K562 (cell line): ENCODE results near the gene BMP6. TPM values are rescaled to one million over a fixed set of nuclear protein-coding genes. Genes with fewer than 3 reads are reported as not detected.

Source experiments
- CCNT2 ChIP-seq: IDR thresholded peaks from 2 replicates; pipeline ENCODE4 v1.6.1; 2011; ENCODE audit warnings: borderline replicate concordance, low read depth, mild to moderate bottlenecking, moderate library complexity, mixed read lengths, low read length; ENCODE audit not compliant: insufficient read length; ENCODE audit errors: extremely low read depth
- DACH1 ChIP-seq: fragments of 450-650 bp; IDR thresholded peaks from 2 replicates; pipeline ENCODE4 v1.6.1; 2018; ENCODE audit not compliant: partially characterized antibody
- E2F3 ChIP-seq: fragments of 250-450 bp; sonication (Bioruptor Pico); IDR thresholded peaks from 2 replicates; pipeline ENCODE4 v1.4.0; 2020; ENCODE audit warnings: mild to moderate bottlenecking
- HDAC2 ChIP-seq: fragments of 450-650 bp; IDR thresholded peaks from 2 replicates; pipeline ENCODE4 v1.6.1; 2016; ENCODE audit warnings: mild to moderate bottlenecking
- HMG20B ChIP-seq: fragments of 250-450 bp; sonication (Bioruptor Pico); IDR thresholded peaks from 2 replicates; pipeline ENCODE4 v1.5.0; 2021; ENCODE audit warnings: mild to moderate bottlenecking
- ILF3 ChIP-seq: fragments of 450-650 bp; IDR thresholded peaks from 2 replicates; pipeline ENCODE4 v1.6.1; 2018; ENCODE audit warnings: antibody characterized with exemption, mild to moderate bottlenecking, moderate library complexity, borderline replicate concordance
- KLF16 ChIP-seq: IDR thresholded peaks from 2 replicates; pipeline ENCODE4 v1.6.1; 2016; ENCODE audit warnings: antibody characterized with exemption
- MECOM ChIP-seq: fragments of 250-450 bp; sonication (Bioruptor Pico); IDR thresholded peaks from 2 replicates; pipeline ENCODE4 v1.8.0; 2022; ENCODE audit warnings: inconsistent platforms
- PHTF2 ChIP-seq: fragments of 250-450 bp; sonication (Bioruptor Pico); IDR thresholded peaks from 2 replicates; pipeline ENCODE4 v1.5.0; 2021; ENCODE audit warnings: mild to moderate bottlenecking
- RFX7 ChIP-seq: fragments of 250-450 bp; sonication (Bioruptor Pico); IDR thresholded peaks from 2 replicates; pipeline ENCODE4 v1.5.1; 2021; ENCODE audit warnings: mild to moderate bottlenecking
- SLC30A9 ChIP-seq: fragments of 250-450 bp; sonication (Bioruptor Pico); IDR thresholded peaks from 2 replicates; pipeline ENCODE4 v1.8.0; 2022; ENCODE audit warnings: mild to moderate bottlenecking, moderate library complexity
- SMARCA4 ChIP-seq: fragments of 450-650 bp; IDR thresholded peaks from 2 replicates; pipeline ENCODE4 v1.6.1; 2016
- ZNF507 ChIP-seq: conservative IDR thresholded peaks from 2 replicates; pipeline ENCODE4 v1.6.1; 2017; ENCODE audit warnings: missing genetic modification characterization, missing compliant biosample characterization
- ZZZ3 ChIP-seq: fragments of 450-650 bp; IDR thresholded peaks from 2 replicates; pipeline ENCODE4 v1.6.1; 2016; ENCODE audit warnings: antibody characterized with exemption, mild to moderate bottlenecking, moderate library complexity
- polyA plus RNA-seq, 8 experiments: library from polyadenylated mRNA; depleted of rRNA in 4 of 8; stranded (reverse) in 5 of 8; unstranded in 3 of 8; fragments of >200 nt; fragmentation: Nextera tagmentation in 2 of 8; fragmentation: Illumina TruSeq in 1 of 8; extraction: Ambion mirVana in 2 of 8; extraction: Trizol in 1 of 8; gene quantifications; 2 replicates each; pipeline versions ENCODE4 v1.2.1 to v1.2.3, GENCODE V29; 2011 to 2014; ENCODE audit warnings: inconsistent platforms in 1 of 8, missing spikeins in 1 of 8
- total RNA-seq, 7 experiments: library from RNA; depleted of rRNA in 6 of 7; stranded (reverse); fragments of >200 nt in 6 of 7; fragmentation: Illumina TruSeq in 2 of 7; extraction: Trizol in 2 of 7; gene quantifications; 2 replicates each; pipeline versions ENCODE4 v1.2.1 to v1.2.3, GENCODE V29; 2011 to 2021; ENCODE audit warnings: low replicate concordance in 1 of 7
- TF ChIP-seq, protein P1 (sequence below): sonication (generic); formaldehyde crosslinking; IDR thresholded peaks from 2 replicates; pipeline ENCODE4 v1.8.1; 2023; ENCODE audit warnings: mild to moderate bottlenecking, missing genetic modification reagents
- TF ChIP-seq, protein P2 (sequence below): fragments of 250-450 bp; sonication (Bioruptor Pico); IDR thresholded peaks from 2 replicates; pipeline ENCODE4 v1.5.0; 2021; ENCODE audit warnings: mild to moderate bottlenecking, borderline replicate concordance
- TF ChIP-seq, protein P3 (sequence below), 2 experiments: IDR thresholded peaks in 1 of 2; conservative IDR thresholded peaks in 1 of 2; 2 replicates each; pipeline ENCODE4 v1.6.1; 2016; ENCODE audit warnings: low read depth in 2 of 2, mild to moderate bottlenecking in 1 of 2, missing compliant biosample characterization in 1 of 2, missing genetic modification characterization in 1 of 2, moderate library complexity in 1 of 2
- TF ChIP-seq, protein P4 (sequence below): IDR thresholded peaks from 2 replicates; pipeline ENCODE4 v1.6.1; 2016; ENCODE audit warnings: missing genetic modification characterization, missing compliant biosample characterization

Gene BMP6
- total and polyA plus RNA-seq, 9 of the 15 experiments (the other 6 are each of a cell fraction or from before 2014, with no cell fraction given): 0.01 to 0.13 (median 0.06) TPM; not detected in 3

DNA sequence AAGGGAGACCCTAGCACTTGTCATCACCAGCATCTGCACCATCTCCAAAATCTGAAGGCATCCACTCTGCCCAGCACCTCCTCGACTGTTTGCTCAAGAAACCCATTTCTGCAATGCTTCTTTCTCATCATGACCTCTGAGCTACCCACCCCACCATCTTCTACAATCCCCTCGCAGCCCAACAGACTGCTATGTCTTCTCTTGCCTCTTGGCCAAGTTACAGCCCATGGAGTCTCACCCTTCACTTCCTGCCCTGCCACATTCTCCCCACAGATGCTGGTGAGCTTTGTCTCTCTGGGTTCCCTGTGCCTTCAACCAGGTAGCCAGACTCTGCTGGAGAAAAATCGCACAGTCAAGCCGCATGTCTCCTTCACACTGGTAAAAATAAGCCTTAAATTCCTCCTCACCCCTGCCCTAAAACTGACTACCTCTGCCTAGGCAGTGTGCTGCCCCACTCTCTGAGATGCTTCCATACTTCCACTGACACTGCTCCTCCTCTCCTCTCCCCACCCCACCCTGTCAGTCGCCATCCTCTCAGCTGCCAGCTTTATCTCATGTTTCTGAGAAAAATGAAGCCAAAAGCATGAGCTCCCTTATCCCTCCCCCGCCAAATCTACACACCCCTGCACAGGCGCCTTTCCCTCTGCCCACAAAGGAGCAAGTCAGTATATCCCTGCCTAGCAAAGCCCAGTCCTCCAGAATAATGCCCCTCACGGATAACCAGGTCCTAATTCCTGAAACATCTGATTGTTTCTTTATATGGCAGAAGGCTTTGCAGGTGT is 187.0 kb downstream of the BMP6 start (continued):
- TF ChIP-seq ZNF507 (tag): no peak
- no peak for TF ChIP-seq HMG20B
- no peak for TF ChIP-seq CCNT2
- TF ChIP-seq ZZZ3: no peak
- TF ChIP-seq E2F3 (CRISPR knock-in tag): no peak
- TF ChIP-seq, protein P1, sequence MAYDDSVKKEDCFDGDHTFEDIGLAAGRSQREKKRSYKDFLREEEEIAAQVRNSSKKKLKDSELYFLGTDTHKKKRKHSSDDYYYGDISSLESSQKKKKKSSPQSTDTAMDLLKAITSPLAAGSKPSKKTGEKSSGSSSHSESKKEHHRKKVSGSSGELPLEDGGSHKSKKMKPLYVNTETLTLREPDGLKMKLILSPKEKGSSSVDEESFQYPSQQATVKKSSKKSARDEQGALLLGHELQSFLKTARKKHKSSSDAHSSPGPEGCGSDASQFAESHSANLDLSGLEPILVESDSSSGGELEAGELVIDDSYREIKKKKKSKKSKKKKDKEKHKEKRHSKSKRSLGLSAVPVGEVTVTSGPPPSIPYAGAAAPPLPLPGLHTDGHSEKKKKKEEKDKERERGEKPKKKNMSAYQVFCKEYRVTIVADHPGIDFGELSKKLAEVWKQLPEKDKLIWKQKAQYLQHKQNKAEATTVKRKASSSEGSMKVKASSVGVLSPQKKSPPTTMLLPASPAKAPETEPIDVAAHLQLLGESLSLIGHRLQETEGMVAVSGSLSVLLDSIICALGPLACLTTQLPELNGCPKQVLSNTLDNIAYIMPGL (CRISPR knock-in tag): no peak
- no peak for TF ChIP-seq SLC30A9 (CRISPR knock-in tag)
- TF ChIP-seq DACH1: no peak
- TF ChIP-seq MECOM (CRISPR knock-in tag): no peak
- TF ChIP-seq RFX7 (CRISPR knock-in tag): no peak
- TF ChIP-seq, protein P2, sequence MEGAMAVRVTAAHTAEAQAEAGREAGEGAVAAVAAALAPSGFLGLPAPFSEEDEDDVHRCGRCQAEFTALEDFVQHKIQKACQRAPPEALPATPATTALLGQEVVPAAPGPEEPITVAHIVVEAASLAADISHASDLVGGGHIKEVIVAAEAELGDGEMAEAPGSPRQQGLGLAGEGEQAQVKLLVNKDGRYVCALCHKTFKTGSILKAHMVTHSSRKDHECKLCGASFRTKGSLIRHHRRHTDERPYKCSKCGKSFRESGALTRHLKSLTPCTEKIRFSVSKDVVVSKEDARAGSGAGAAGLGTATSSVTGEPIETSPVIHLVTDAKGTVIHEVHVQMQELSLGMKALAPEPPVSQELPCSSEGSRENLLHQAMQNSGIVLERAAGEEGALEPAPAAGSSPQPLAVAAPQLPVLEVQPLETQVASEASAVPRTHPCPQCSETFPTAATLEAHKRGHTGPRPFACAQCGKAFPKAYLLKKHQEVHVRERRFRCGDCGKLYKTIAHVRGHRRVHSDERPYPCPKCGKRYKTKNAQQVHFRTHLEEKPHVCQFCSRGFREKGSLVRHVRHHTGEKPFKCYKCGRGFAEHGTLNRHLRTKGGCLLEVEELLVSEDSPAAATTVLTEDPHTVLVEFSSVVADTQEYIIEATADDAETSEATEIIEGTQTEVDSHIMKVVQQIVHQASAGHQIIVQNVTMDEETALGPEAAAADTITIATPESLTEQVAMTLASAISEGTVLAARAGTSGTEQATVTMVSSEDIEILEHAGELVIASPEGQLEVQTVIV (CRISPR knock-in tag): no peak
- TF ChIP-seq KLF16: peak; percentile 64
- TF ChIP-seq, protein P3, sequence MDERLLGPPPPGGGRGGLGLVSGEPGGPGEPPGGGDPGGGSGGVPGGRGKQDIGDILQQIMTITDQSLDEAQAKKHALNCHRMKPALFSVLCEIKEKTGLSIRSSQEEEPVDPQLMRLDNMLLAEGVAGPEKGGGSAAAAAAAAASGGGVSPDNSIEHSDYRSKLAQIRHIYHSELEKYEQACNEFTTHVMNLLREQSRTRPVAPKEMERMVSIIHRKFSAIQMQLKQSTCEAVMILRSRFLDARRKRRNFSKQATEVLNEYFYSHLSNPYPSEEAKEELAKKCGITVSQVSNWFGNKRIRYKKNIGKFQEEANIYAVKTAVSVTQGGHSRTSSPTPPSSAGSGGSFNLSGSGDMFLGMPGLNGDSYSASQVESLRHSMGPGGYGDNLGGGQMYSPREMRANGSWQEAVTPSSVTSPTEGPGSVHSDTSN (CRISPR knock-in tag; IDR thresholded peaks at IDR 0.05; ENCODE audit: low read depth): no peak
- TF ChIP-seq, protein P3 (tag; conservative IDR thresholded peaks at IDR 0.05; ENCODE audit: low read depth): peak; percentile 39
- no peak for TF ChIP-seq ILF3
- peak; percentile 65 for TF ChIP-seq SMARCA4
- no peak for TF ChIP-seq PHTF2 (CRISPR knock-in tag)
- peak; percentile 65; the same call in 1 of the 2 replicates for TF ChIP-seq HDAC2
- TF ChIP-seq, protein P4, sequence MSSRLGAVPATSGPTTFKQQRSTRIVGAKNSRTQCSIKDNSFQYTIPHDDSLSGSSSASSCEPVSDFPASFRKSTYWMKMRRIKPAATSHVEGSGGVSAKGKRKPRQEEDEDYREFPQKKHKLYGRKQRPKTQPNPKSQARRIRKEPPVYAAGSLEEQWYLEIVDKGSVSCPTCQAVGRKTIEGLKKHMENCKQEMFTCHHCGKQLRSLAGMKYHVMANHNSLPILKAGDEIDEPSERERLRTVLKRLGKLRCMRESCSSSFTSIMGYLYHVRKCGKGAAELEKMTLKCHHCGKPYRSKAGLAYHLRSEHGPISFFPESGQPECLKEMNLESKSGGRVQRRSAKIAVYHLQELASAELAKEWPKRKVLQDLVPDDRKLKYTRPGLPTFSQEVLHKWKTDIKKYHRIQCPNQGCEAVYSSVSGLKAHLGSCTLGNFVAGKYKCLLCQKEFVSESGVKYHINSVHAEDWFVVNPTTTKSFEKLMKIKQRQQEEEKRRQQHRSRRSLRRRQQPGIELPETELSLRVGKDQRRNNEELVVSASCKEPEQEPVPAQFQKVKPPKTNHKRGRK: no peak
